Testis (tissue), 2 donors: Measurements from ENCODE around the gene BEND7.

ENCODE experiments used
- CTCF ChIP-seq, 3 experiments: fragments of 450-650 bp in 2 of 3; fragments of 200-600 bp in 1 of 3; sonication (generic) in 1 of 3; IDR thresholded peaks; one replicate each; pipeline ENCODE4 v1.5.1; 2016 to 2019; ENCODE audit warnings: antibody characterized with exemption in 3 of 3, mild to moderate bottlenecking in 2 of 3, moderate library complexity in 1 of 3
- POLR2A ChIP-seq: fragments of 450-650 bp; IDR thresholded peaks from one replicate; pipeline ENCODE4 v1.6.1; 2017; ENCODE audit warnings: antibody characterized with exemption, mild to moderate bottlenecking, moderate library complexity

- TF ChIP-seq CTCF (IDR thresholded peaks at IDR 0.05): no peak
- TF ChIP-seq POLR2A: no peak
Observed at GRCh38 chr10:13564576-13564975, 35.8 kb upstream of the BEND7 start.
